HG03066 (cell line): ENCODE data around the gene EHMT1.
A peak's percentile ranks its signal among the peaks of the same experiment; 100 is the strongest.

Source experiments
- ATAC-seq: cut with Tn5 transposase; IDR thresholded peaks from one replicate; pipeline ENCODE4 v1.9.1; 2021; ENCODE audit warnings: low read depth; ENCODE audit not compliant: unreplicated experiment

EHMT1 gene

DNA sequence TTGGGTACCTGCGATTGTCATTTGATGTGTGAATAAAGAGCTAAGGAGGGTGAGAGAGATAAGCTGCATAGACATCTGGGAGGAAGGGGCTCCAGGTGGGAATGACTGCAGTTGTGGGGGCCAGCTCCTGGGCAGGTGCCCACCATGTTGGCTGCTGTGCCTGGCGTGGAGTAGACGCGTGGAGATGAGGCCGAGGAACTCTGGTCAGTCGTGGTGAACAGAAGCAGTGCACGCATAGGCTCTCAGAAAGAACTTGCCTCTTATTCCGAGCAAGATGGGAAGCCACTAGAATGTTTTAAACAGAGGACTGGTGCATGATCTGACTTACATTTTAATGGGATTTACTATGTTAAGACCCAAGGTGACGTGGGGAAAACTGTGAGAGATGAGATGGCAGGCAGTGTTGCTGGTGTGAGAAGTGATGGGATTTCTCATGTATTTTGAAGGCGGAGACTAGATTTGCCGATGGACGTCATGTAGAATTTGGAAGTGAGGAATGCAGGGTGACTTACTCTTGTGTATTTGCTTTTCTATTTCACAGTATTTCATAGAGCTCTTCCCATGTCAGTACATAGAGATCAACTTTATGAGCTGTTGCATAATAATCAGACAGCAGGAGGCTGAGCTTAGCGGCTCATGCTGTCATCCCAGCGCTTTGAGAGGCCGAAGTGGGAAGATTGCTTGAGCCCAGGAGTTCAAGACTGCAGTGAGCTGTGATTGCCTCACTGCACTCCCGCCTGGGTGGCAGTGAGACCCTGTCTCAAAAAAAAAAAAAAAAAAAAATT, 71.1 kb downstream of the EHMT1 start:
- no peak for ATAC-seq

DNA sequence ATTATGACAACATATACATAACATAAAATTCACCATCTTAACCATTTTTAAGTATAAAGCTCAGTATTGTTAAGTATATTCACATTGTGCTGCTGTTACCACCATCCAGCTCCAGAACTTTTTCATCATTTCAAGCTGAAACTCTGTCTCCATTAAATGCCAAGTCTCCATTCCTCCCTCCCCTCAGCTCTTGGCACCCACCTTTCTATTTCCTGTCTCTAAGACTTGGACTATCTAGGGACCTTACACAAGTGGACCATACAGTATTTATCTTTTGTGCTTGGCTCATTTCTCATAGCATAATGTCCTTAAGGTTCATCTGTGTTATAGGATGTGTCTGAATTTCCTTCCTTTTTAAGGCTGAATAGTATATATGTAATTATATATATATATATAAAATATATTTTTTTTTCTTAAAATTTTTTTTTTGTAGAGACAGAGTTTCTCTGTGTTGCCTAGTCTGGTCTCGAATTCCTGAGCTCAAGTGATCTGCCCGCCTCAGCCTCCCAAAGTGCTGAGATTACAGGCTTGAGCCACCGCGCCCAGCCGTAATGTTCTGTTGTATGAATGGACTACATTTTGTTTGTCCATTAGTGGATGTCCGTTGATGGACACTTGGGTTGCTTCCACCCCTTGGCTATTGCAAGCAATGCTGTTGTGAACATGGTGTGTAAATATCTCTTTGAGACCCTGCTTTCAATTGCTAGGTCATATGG, 72.3 kb downstream of the EHMT1 start:
- ATAC-seq: no peak

DNA sequence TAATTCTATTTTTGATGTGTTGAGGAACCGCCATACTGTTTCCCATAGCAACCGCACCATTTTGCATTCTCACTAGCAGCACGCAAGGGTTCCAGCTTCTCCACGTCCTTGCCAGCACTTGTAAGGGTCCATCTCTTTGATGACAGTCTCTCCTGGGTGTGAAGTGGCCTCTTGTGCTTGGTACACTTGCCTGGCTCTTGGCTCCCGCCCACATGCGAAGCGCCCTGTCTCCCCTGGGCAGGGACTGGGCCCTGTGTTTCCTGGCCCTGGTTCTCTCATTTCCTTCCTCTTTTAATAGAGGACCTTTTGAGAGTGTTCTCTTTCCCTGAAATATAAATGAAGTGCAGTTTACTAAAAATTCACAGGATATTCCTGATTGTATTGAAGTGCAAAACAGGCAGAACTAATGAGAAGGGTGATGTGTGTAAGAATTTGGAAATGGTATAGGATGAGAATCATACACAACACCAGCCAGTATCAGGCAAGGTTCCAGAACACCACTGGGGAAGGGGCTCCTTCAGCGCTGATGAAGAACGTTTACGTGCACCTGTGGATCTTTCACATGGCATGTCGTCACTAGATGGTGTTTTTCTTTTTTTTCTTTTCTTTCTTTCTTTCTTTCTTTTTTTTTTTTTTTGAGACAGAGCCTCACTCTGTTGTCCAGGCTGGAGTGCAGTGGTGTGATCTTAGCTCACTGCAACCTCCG, 73.0 kb downstream of the EHMT1 start:
- ATAC-seq: no peak

DNA sequence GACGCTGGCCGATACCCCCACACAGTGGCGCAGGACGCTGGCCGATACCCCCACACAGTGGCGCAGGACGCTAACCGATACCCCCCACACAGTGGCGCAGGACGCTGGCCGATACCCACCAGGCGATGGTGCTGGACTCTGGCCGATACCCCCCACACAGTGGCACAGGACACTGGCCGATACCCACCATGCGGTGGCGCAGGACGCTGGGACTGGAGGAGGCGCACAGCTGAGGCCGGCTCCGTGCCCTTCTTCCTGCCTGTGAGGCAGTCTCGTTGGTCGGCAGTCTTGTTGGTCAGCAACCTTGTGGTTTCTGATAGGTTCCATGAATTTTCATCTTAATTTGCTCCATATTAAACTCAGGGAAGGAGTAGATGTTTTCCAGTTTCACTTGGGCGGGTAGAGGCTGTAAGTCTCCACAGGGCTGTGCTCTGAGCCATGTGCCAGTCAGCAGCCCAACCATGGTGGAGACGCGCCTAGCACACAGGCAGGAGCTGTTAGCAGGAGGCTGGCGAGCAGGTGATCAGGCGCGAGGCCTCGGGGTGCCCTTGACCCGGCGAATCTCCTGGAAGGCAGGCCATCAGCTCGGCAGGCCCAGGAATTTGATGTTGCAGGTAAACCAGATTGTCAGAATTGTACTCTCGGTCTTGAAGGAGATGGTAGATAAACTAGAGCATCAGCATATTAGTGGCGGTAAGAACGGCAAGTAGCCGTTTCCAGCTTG, 75.6 kb downstream of the EHMT1 start:
- no peak for ATAC-seq

DNA sequence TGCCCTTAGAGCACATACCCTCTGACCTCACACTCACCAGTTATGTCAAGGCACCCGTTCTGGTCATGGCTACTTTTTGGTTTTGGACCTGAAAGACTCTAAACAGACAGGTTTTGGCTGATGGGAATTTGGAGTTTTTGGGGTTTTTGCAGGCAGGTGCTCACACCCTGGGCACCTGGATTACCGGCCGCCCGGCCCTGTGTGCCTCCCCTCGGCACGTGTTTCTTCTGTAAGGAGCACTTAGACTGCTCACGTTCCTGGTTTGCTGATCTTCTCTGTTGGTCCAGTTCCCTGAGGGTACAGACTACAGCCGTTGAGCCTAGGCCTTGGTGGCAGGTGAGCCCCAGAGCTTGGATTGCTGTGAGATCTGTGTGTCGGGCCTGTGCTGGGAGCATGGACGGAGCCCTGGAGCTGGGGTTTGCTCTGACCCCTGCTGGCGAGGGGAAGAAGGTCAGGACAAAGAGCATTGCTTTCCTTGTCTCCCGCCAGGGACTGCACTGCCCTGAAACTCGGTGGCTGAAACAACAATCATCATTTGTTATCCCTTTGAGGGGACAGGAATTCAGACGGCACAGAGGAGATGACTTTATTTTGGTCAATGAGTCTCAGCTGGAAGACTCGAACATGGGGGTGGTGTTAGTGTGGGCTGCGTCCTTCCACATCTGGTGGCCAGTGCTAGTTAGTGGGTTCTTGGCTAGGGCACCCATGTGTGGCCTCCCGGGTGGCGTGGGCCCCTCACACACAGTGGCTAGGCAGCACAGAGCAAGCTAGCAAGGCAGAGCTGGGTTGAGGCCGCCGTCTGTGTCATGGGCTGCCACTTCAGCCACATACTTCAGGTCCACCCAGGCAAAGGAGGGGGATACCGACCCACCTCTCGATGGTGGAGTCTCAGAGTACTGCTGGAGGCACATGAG, 76.4 kb downstream of the EHMT1 start:
- ATAC-seq: no peak

DNA sequence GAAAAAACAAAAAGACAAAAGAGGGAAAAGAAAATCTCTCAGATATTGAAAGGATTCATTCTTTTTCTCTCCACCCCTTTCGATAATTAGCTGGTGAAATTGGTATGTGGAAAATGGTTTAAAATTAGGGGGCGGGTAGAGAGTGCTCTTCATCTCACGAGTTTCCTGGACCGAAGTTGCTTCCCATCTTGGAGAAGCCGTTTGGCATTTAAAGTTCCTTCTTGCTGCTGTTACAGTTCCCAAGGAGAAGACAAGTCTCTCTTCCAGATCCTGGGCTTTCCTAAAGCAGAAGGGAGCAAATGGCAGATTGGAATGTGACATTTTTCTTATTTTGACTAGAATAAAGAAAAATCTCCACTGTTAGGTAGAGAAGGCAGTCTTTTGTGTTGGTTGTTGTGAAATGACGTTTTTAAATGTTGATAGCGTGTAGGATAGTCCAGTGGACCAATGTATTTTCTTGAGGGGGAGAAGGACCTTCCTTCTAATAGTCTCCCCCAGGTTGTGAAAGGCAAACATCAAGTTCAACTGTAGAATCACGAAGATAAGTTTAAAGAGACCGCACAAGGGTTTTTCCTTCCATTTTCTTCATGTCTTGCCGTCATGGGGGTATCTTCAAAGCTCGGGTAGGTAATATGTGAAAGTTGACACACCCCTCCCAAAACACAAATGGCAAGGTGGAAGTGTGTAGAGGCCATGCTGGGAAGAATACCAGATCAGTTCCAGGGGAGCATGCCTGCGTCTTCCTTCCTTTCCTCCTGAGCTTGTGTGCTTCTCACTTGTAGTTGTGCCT, 77.5 kb downstream of the EHMT1 start:
- no peak for ATAC-seq

DNA sequence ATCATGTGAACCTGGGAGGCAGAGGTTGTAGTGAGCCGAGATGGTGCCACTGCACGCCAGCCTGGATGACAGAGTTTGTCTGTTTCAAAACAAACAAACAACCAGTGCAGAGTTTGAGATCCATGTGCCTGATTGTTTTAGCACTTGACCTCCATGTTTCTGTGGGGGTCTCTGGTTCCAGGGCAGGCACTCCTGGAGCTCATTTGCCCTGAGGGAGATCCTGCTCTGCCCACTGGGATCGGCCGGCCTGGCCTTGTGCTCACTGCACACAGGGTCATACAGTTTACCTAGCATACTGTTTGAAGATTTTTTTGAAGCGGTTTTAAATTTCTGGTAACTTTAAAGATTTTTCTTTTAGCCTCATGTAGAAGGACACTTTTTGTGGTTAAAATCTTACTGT, 78.4 kb downstream of the EHMT1 start:
- ATAC-seq: no peak

DNA sequence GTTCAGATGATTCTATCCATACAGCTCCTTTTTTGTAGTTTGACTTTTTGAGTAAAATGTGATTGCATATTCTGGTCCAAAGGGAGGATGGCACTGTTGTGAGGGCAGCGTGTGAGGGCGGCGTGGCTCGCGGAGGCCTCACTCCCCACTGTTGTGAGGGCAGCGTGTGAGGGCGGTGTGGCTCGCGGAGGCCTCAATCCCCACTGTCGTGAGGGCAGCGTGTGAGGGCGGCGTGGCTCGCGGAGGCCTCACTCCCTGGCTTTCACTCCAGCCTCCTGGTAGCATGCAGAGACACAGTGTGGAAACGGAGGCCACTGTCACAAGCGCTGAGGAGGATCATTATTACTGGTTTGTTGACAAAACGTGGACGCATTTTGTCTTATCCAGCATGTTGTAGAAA, 79.0 kb downstream of the EHMT1 start:
- ATAC-seq: no peak

DNA sequence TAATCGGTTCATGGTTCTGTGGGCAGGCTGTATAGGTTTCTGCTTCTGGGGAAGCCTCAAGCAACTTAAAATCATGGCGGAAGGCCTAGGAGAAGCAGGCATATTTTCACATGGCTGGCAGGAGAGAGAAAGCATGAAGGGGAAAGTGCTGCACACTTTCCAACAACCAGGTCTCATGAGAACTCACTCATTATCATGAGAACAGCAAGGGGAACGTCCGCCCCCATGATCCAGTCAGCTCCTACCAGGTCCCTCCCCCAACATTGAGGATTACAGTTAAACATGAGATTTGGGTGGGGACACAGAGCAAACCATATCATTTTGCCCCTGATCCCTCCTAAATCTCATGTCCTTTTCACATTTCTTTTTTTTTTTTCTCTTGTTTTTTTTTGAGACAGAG, 82.1 kb downstream of the EHMT1 start:
- no peak for ATAC-seq

DNA sequence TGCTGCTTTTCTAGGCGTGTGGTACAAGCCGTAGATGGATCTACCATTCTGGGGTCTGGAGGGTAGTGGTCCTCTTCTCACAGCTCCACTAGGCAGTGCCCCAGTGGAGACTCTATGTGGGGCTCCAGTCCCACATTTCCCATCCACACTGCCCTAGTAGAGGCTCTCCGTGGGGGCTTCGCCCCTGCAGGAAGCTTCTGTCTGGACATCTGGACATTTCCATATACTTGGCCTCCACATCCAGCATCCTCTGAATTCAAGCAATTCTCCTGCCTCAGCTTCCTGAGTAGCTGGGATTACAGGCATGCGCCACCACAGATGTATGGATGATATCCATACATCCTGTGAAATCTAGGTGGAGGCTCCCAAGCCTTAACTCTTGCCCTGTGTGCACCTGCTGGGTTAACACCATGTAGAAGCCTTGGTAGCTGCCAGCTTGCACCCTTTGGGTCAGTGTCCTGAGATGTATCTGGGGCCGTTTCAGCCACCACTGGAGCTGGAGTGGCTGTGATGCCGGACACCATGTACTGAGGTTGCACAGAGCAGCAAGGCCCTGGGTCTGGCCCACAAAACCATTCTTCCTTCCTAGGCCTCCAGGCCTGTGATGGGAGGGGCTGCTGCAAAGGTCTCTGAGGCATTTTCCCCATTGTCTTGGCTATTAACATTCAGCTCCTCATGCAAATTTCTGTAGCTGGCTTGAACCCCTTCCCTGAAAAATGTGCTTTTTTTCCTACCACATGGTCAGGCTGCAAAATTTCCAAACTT, 84.0 kb downstream of the EHMT1 start:
- ATAC-seq: no peak

DNA sequence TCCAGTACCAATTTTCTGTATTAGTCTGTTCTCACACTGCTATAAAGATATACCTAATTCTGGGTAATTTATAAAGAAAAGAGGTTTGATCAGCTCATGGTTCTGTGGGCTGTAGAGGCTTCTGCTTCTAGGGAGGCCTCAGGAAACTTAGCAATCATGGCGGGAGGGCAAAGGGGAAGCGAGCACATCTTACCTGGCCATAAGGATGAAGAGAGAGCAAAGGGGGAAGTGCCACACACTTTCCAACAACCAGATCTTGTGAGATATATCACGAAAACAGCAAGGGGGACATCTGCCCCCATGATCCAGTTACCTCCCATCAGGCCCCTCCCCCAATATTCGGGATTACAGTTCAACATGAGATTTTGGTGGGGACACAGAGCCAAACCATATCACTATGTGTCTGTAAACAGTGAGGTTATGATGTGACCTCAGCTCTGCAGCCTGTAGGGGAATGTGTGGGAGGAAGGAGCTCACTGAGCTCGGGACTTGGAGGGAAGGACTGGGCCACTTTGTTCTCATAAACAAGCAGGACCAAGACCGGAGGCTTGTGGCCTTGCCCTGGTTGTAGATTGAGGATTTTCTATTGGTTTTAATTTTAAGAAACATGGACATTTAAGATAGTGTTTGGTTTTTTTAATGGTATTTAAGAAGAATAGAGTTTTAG, 85.2 kb downstream of the EHMT1 start:
- no peak for ATAC-seq

DNA sequence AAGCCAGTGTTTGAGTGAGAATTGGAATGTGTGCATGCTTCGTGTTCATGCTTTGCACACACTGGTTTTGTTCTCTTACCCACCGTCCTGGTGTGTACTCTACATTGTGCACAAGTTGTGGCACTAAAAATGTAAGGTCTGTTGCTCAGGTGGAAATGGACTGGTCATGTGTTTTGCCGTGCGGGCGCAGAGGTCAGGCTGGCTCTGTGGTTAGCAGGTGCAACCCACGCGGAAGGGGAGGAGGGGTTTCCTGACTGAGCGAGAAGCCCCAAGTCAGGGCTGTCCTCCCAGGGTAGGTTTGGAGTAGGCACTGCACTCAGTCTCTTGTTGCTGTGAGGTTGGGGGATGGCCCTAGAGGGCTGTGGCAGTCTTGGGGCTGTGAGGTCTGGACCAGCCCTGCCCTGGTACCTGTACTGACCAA, 86.6 kb downstream of the EHMT1 start:
- peak; percentile 75 for ATAC-seq

DNA sequence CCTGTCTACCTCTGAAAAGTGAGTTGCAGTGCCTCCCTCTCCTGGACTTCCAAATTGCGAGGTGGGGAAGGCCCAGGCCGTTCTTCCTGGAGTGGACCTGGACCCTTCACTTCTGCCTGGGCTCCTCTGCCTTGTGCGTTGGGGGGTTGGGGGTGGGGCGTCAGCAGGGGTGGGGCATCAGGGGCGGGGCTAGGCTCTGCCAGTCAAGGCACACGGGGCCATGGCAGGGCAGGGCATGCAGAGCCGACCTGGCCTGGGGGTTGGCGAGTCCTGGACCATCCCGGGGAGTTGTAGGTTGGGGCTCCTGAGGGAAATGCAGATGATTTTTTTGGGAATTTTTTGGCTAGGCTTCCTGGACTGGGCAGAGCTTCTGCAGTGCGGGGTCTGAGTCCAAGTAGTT, 87.1 kb downstream of the EHMT1 start:
- ATAC-seq: peak; percentile 24

DNA sequence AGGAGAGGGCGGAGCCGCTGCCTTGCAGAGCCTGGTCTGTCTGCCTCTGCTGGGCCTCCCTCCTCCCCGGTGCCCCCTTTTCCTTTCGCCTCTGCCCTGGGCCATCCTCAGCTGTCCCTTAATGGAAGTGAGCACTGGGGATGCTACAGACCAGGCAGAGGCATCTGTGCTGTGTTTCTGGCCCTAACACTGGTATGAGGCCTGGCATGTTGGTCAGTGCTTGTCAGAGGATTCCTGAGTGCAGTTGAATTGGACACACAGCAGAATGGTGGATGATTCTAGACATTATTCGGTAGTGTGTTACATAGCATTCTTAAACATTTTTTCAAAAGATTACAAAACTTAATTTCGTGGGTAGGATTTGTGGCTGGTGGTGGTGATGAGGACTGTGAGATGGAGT, 88.6 kb downstream of the EHMT1 start:
- no peak for ATAC-seq

DNA sequence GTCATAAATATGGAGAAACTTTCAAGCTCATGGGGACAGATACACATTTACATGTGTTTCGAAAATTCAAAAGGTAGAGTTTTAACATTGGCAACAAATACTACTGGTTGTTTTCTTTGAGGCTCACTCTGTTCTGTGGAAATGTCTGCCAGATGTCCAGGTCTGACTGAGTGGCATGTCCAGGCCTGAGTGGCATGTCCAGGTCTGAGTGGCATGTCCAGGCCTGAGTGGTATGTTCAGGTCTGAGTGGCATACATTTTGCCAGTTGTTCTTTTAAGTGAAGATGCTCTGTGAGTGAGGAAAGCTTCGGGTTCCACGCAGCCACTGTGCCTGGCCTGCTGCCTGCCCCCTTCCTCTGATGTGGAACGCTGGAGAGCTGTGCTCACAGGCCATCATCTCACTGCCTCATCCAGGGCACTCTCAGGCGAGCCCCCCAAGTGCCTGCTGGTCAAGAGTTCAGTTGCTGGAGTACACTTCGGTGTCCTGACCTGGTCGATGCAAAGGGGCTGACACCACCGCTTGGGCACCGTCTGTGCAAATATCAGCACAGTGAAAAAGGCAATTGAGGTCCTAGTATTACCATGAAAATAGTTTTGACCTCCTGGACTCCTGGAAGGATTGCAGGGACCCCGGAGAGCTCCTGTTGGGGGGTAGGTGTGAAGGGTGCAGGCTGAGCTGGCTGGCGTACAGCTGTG, 89.9 kb downstream of the EHMT1 start:
- no peak for ATAC-seq

DNA sequence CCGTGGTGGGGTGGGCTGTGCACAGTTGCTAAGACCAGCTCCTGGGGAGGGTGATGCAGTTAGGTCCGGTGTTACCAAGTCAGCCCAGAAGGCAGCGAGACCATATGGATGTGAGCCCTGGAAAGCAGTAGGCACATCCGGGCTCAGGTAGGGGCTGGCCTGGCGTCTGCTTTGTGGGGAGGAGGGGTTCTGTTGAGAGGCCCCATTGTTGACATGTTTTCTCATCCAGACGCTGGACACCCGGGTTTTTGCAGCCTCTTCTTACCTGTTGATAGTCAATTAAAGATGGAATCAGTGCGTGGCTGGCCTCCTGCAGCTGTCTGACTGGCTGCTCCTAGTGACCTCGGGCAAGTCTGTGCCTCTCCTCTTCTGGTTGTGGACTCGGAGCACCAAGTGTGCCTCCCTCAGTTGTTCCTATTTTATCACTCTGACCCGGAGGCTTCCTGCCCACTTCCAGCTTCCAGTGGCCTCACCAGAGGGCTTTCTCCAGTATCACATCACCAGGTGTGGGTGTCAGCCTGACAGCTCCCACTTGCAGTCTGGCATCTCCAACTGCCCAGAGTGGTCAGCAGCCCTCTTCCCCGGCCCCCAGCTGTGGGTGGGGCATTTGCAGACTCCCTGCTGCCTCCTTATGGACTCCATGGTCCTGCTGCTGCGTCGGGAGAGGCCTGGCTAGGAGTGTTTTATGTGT, 90.8 kb downstream of the EHMT1 start:
- no peak for ATAC-seq

DNA sequence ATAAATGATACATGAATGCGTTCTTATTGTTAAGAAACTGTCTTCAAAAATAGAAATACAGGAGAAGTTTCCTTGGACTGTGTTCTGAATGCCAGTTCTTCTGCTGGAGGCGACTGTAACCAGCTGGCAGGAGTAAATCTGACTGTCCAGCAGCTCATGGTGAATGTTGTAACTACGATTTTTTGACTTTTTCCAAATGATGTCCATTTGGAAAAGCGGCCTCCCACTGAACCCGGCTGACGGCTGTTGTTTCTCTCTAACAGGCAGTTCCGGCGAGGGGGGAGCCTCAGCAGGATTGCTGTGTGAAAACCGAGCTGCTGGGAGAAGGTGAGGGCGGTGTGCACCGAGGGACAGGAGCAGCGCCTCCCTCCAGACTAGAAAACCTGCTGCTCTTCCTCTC, 91.9 kb downstream of the EHMT1 start:
- ATAC-seq: no peak
